GM18505 (cell line): ENCODE results near the gene SETD4.
A peak's percentile ranks its signal among the peaks of the same experiment; 100 is the strongest.

Experiments
- ATAC-seq: cut with Tn5 transposase; IDR thresholded peaks from one replicate; pipeline ENCODE4 v1.9.1; 2021; ENCODE audit not compliant: unreplicated experiment
- POLR2A ChIP-seq: IDR thresholded peaks from 4 replicates; pipeline ENCODE4 v1.6.1; 2011; ENCODE audit warnings: borderline replicate concordance; ENCODE audit not compliant: insufficient read depth, insufficient read length; ENCODE audit errors: extremely low read depth

The SETD4 gene

GRCh38 chr21:36073181-36073580 lies 12.9 kb upstream of the SETD4 start:
- ATAC-seq: no peak
- no peak for TF ChIP-seq POLR2A

GRCh38 chr21:36072453-36073162 lies 12.3 kb upstream of the SETD4 start:
- TF ChIP-seq POLR2A: no peak
- ATAC-seq: no peak

GRCh38 chr21:36070999-36071398 lies 10.7 kb upstream of the SETD4 start:
- no peak for TF ChIP-seq POLR2A
- no peak for ATAC-seq

- ATAC-seq: peak; percentile 95
- TF ChIP-seq POLR2A: peak; percentile 78
Observed at GRCh38 chr21:36069713-36070583, 9.6 kb upstream of the SETD4 start, which contains the start of gene CBR1. Gene CBR1, plus strand, starts transcription at chr21:36070024. Its CDS starts 92 bp downstream, at chr21:36070116.

- no peak for TF ChIP-seq POLR2A
- no peak for ATAC-seq
Observed at GRCh38 chr21:36068748-36069398, 8.5 kb upstream of the SETD4 start.

- TF ChIP-seq POLR2A: no peak
- ATAC-seq: no peak
Observed at GRCh38 chr21:36065497-36066036, 5.2 kb upstream of the SETD4 start.

- TF ChIP-seq POLR2A: no peak
- no peak for ATAC-seq
Observed at GRCh38 chr21:36064085-36064460, 3.7 kb upstream of the SETD4 start.

- ATAC-seq: no peak
- no peak for TF ChIP-seq POLR2A
Observed at GRCh38 chr21:36063375-36064084, 3.2 kb upstream of the SETD4 start.

GRCh38 chr21:36061445-36061844 lies 1.1 kb upstream of the SETD4 start:
- ATAC-seq: no peak

GRCh38 chr21:36059823-36060158 lies 535 bp downstream of the SETD4 start:
- no peak for TF ChIP-seq POLR2A
- peak; percentile 38 for ATAC-seq

More at GRCh38 chr21:36061445-36061844, 1.1 kb upstream of the SETD4 start:
- no peak for TF ChIP-seq POLR2A

- no peak for TF ChIP-seq POLR2A
- ATAC-seq: no peak
Observed at GRCh38 chr21:36055551-36055950, 4.8 kb downstream of the SETD4 start.

- no peak for ATAC-seq
- TF ChIP-seq POLR2A: no peak
Observed at GRCh38 chr21:36053715-36054062, 6.6 kb downstream of the SETD4 start.
